Activated CD8-positive, alpha-beta memory T cell treated with anti-CD3 and anti-CD28 coated beads for 36 hours (primary cell): ENCODE results near the gene MYG1. TPM values are rescaled to one million over a fixed set of nuclear protein-coding genes. Genes with fewer than 3 reads are reported as not detected.

Experiments
- CTCF ChIA-PET: fragments of 350-600 bp; sonication (Branson Sonifier 250); formaldehyde crosslinking; loops from one replicate; lab custom pipeline; 2021; ENCODE audit warnings: antibody characterized with exemption; lab: Charles Lee
- POLR2A ChIA-PET: fragments of 350-600 bp; sonication (Branson Sonifier 250); formaldehyde crosslinking; loops from one replicate; lab custom pipeline; 2021; ENCODE audit warnings: antibody characterized with exemption; lab: Charles Lee
- total RNA-seq, 2 experiments: library from RNA; stranded (reverse); gene quantifications; one replicate each; pipeline ENCODE4 v1.2.3, GENCODE V29; 2021

The MYG1 gene
- total RNA-seq: 10 to 100 TPM; 88.0 to 91.2 TPM

GRCh38 chr12:53299454-53300180, at the start of gene MYG1:
MYG1 (plus strand) TSS chr12:53299695; CDS start chr12:53299738, 43 bp downstream.
- ChIA-PET CTCF (interaction anchor here (0.6 to 3.5 kb wide), 13 partner anchors 10 to 245 kb away, joined by 3 to 22 read pairs (median 3); partner anchors contain the start of gene AAAS), POLR2A (interaction anchor here (0.6 to 2.4 kb wide), 7 partner anchors 9 to 1371 kb away, joined by 3 to 10 read pairs (median 4); partner anchors contain the start of genes AAAS, CSAD and ZNF740)

GRCh38 chr12:53251477-53252348, 47.8 kb upstream of the MYG1 start:
- POLR2A ChIA-PET: no interaction called here
- CTCF ChIA-PET: interaction anchor here (0.5 to 2.6 kb wide), 18 partner anchors 16 to 149 kb away, joined by 3 to 37 read pairs (median 4); partner anchors contain the start of genes AAAS, ESPL1 and ITGB7

- CTCF ChIA-PET: interaction anchor here (0.5 to 2.8 kb wide), 9 partner anchors 9 to 92 kb away, joined by 3 to 37 read pairs (median 4); partner anchors contain the start of genes AAAS and ESPL1
- POLR2A ChIA-PET: interaction anchor here (0.5 to 0.8 kb wide), 3 partner anchors 33 to 99 kb away, joined by 3 to 5 read pairs (median 3); no protein-coding TSS in a partner anchor
Observed at GRCh38 chr12:53252349-53252916, 47.1 kb upstream of the MYG1 start.

- ChIA-PET POLR2A (interaction anchor here (0.6 kb wide), 1 partner anchor 198 kb away, joined by 5 read pairs; no protein-coding TSS in a partner anchor), CTCF (interaction anchor here (1.1 to 2.8 kb wide), 6 partner anchors 10 to 94 kb away, joined by 3 to 37 read pairs (median 7); partner anchors contain the start of gene ESPL1)
Observed at GRCh38 chr12:53253298-53253697, 46.2 kb upstream of the MYG1 start.

- CTCF ChIA-PET: interaction anchor here (0.9 to 2.8 kb wide), 5 partner anchors 11 to 96 kb away, joined by 3 to 9 read pairs (median 5); partner anchors contain the start of gene ESPL1
- POLR2A ChIA-PET: no interaction called here
Observed at GRCh38 chr12:53254816-53255545, 44.5 kb upstream of the MYG1 start.

- POLR2A ChIA-PET: no interaction called here
Observed at GRCh38 chr12:53255996-53256395, 43.5 kb upstream of the MYG1 start.

GRCh38 chr12:53258541-53259539, 40.7 kb upstream of the MYG1 start:
- ChIA-PET CTCF (interaction anchor here (0.7 to 0.8 kb wide), 3 partner anchors 57 to 233 kb away, joined by 3 to 4 read pairs (median 3); no protein-coding TSS in a partner anchor), POLR2A (no interaction called here)

More at GRCh38 chr12:53255996-53256395, 43.5 kb upstream of the MYG1 start:
- CTCF ChIA-PET: interaction anchor here (1.6 kb wide), 1 partner anchor 19 kb away, joined by 3 read pairs; no protein-coding TSS in a partner anchor

- ChIA-PET CTCF (interaction anchor here (0.6 to 0.9 kb wide), 4 partner anchors 33 to 206 kb away, joined by 3 to 4 read pairs (median 3); no protein-coding TSS in a partner anchor), POLR2A (interaction anchor here (0.6 kb wide), 1 partner anchor 60 kb away, joined by 5 read pairs; no protein-coding TSS in a partner anchor)
Observed at GRCh38 chr12:53259891-53260290, 39.6 kb upstream of the MYG1 start.

GRCh38 chr12:53265783-53266182, 33.7 kb upstream of the MYG1 start:
- ChIA-PET CTCF (interaction anchor here (0.6 to 9.3 kb wide), 4 partner anchors 17 to 50 kb away, joined by 3 to 107 read pairs (median 3); partner anchors contain the start of gene MYG1), POLR2A (no interaction called here)

- CTCF ChIA-PET: interaction anchor here (0.6 to 9.3 kb wide), 11 partner anchors 12 to 187 kb away, joined by 3 to 107 read pairs (median 3); a partner anchor contains a TSS
- POLR2A ChIA-PET: interaction anchor here (0.7 to 2.5 kb wide), 4 partner anchors 19 to 51 kb away, joined by 3 to 19 read pairs (median 4); no protein-coding TSS in a partner anchor
Observed at GRCh38 chr12:53267306-53267998, 32.0 kb upstream of the MYG1 start.

GRCh38 chr12:53267999-53268629, 31.4 kb upstream of the MYG1 start, which contains the start of gene ESPL1:
ESPL1 (plus strand) TSS chr12:53268299; CDS start chr12:53268767, 468 bp downstream.
- ChIA-PET CTCF (interaction anchor here (0.6 to 9.3 kb wide), 15 partner anchors 13 to 373 kb away, joined by 3 to 107 read pairs (median 3); partner anchors contain the start of genes AAAS and SP1), POLR2A (interaction anchor here (0.6 to 2.5 kb wide), 4 partner anchors 33 to 203 kb away, joined by 3 to 19 read pairs (median 7); no protein-coding TSS in a partner anchor)

- POLR2A ChIA-PET: interaction anchor here (0.6 to 2.5 kb wide), 4 partner anchors 49 to 203 kb away, joined by 3 to 19 read pairs (median 7); partner anchors contain the start of genes CSAD and ZNF740
- CTCF ChIA-PET: interaction anchor here (0.6 to 9.3 kb wide), 15 partner anchors 8 to 374 kb away, joined by 3 to 107 read pairs (median 3); partner anchors contain the start of genes AAAS and SP1
Observed at GRCh38 chr12:53268630-53269562, 30.6 kb upstream of the MYG1 start.

GRCh38 chr12:53274445-53274844, 25.1 kb upstream of the MYG1 start:
- ChIA-PET POLR2A (no interaction called here), CTCF (no interaction called here)

GRCh38 chr12:53276511-53276910, 23.0 kb upstream of the MYG1 start:
- CTCF ChIA-PET: no interaction called here
- POLR2A ChIA-PET: interaction anchor here (0.8 to 1.0 kb wide), 2 partner anchors 10 to 62 kb away, joined by 3 to 5 read pairs; no protein-coding TSS in a partner anchor
